GM19328 (cell line): ENCODE data around the gene MAP4K1.
A peak's percentile ranks its signal among the peaks of the same experiment; 100 is the strongest.
"Not testable (repeated sequence)": the region's sequence is repeated elsewhere in the genome, so short reads cannot be mapped to it uniquely, and the experiment has no call there.

ENCODE experiments used
- ATAC-seq: cut with Tn5 transposase; IDR thresholded peaks from one replicate; pipeline ENCODE4 v1.9.1; 2021; ENCODE audit warnings: mild to moderate bottlenecking, moderate library complexity; ENCODE audit not compliant: unreplicated experiment

The MAP4K1 gene

GRCh38 chr19:38579304-38579703 is 38.4 kb downstream of the MAP4K1 start:
- not testable (repeated sequence) for ATAC-seq

DNA sequence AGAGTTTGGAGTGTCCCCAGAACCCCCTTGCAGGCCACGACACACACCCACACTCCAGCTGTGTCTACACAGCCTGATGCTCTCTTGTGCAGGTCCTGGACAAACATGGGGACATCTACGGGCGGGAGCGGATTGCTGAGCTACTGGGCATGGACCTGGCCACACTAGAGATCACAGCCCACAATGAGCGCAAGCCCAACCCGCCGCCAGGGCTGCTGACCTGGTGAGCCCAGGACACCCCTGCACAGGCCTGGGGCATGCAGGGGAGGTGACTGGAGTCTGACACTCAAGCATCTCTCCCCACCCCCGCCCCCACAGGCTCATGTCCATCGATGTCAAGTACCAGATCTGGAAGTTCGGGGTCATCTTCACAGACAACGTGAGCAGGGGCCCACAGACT is 39.9 kb downstream of the MAP4K1 start:
- ATAC-seq = no peak

DNA sequence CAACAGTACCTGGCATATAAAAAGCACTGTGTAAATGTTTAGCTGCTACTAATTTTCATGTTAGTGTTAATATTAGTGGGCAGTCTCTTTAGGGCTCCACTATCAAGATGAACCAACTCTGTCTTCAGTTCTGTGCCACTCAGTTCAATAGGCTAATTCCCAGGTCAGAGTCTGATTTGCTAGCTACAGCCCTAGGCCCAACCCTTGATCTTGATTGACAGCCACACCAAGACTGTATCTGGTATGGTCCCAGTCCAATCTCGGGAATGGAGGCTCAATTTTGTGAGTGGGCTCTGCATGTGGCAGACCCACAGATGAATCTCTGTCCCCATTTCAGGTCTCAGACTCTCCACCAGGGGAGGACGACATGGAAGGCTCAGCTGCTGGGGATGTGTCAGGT is 46.1 kb downstream of the MAP4K1 start:
- ATAC-seq = no peak

DNA sequence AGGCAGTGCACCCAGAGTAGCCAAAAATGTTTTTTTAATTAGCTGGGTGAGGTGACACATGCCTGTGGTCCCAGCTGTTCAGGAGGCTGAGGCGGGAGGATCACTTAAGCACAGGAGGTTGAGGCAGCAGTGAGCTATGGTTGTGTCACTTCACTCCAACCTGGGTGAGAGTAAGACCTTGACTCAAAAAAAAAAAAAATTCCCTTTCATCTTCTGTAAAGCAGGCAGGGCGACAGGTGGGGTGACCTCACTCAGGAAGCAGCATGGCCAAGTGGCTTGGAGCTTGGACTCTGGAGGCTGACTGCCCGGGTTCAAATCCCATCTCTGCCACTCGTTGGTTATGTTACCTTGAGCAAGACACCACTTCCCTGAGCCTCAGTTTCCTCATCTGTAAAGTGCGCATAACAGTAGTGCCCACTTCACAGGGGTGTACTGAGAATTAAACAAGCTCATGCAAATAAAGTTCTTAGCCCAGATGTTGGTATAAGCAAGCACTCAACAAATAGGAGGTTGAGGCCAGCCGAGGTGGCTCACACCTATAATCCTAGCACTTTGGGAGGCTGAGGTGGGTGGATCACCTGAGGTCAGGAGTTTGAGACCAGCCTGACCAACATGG is 48.3 kb downstream of the MAP4K1 start:
- no peak for ATAC-seq

DNA sequence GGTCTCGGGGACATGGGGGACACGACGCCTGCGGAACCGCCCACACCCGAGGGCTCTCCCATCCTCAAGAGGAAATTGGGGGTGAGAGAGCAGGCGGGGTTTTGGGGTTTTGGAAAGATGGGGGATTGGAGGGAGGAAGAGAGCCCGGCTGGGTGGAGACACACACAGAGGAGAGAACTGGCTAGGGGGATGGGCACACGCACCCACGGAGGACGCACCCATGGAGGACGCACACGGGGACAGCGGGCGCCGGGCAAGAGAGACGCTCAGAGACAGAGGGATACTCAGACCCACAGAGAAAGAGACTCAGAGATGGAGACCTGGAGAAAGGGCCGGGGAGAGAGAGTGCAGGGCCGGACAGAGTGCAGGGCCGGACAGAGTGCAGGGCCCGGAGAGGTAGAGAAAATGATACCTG is 52.1 kb downstream of the MAP4K1 start:
- no peak for ATAC-seq

DNA sequence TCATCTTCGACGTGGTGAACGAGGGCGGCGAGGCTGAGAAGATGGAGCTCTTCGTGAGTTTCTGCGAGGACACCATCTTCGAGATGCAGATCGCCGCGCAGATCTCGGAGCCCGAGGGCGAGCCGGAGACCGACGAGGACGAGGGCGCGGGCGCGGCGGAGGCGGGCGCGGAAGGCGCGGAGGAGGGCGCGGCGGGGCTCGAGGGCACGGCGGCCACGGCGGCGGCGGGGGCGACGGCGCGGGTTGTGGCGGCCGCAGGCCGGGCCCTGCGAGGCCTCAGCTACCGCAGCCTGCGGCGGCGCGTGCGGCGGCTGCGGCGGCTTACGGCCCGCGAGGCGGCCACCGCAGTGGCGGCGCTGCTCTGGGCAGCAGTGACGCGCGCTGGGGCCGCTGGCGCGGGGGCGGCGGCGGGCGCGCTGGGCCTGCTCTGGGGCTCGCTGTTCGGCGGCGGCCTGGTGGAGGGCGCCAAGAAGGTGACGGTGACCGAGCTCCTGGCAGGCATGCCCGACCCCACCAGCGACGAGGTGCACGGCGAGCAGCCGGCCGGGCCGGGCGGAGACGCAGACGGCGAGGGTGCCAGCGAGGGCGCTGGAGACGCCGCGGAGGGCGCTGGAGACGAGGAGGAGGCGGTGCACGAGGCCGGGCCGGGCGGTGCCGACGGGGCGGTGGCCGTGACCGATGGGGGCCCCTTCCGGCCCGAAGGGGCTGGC is 52.6 kb downstream of the MAP4K1 start:
- ATAC-seq = no peak

- ATAC-seq = no peak
These were observed 54.3 kb downstream of the MAP4K1 start for GRCh38 chr19:38563475-38563874.

DNA sequence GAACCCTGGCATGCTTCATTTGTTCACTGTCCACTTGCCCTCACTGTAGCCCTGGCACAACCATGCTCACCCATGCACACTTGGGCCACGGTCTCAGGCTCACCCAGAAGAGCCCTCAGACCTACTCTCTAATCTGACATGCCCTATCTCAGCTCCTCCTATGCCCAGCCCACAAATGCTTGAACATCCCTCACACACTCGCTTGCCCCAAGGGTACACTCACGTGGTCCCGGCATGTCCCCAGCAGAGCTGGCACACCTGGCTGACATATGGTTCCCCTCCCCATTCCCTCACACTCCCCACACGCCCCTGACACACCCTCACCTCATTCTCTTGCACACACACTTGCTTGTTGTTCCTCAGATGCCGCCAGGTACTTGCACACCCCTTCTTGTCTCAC is 55.7 kb downstream of the MAP4K1 start:
- no peak for ATAC-seq

DNA sequence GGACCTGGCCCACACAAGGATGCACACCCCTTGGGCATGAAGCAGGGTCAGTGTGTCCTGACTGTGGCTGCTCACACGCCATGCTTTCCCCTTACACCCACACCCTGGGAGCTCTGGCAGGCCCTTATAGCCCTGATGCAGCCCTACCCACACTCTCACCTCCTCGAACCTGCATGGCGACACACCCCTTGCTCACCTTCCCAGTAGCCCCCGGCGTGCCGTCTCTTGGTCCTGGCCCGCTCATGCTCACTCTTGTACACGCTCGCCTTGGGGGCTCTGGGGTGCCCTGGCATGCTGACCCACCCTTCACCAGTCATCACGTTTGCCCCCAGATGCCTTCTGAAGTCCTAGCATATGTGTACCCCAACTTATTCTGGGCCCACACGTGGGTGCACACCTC is 56.1 kb downstream of the MAP4K1 start:
- no peak for ATAC-seq

DNA sequence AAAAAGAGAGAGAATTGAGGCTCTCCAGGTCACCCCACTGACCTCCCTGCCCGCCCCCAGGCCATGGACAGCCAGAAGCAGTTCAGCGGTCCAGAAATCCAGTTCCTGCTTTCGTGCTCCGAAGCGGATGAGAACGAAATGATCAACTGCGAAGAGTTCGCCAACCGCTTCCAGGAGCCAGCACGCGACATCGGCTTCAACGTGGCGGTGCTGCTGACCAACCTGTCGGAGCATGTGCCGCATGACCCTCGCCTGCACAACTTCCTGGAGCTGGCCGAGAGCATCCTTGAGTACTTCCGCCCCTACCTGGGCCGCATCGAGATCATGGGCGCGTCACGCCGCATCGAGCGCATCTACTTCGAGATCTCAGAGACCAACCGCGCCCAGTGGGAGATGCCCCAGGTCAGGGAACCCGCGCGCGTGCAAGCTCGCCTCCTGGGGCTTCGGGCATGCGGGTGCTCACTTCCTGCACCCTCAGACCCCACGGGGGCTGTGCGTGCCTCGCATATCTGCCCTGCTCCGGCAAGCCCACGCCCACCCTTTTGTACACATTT is 56.6 kb downstream of the MAP4K1 start:
- no peak for ATAC-seq

DNA sequence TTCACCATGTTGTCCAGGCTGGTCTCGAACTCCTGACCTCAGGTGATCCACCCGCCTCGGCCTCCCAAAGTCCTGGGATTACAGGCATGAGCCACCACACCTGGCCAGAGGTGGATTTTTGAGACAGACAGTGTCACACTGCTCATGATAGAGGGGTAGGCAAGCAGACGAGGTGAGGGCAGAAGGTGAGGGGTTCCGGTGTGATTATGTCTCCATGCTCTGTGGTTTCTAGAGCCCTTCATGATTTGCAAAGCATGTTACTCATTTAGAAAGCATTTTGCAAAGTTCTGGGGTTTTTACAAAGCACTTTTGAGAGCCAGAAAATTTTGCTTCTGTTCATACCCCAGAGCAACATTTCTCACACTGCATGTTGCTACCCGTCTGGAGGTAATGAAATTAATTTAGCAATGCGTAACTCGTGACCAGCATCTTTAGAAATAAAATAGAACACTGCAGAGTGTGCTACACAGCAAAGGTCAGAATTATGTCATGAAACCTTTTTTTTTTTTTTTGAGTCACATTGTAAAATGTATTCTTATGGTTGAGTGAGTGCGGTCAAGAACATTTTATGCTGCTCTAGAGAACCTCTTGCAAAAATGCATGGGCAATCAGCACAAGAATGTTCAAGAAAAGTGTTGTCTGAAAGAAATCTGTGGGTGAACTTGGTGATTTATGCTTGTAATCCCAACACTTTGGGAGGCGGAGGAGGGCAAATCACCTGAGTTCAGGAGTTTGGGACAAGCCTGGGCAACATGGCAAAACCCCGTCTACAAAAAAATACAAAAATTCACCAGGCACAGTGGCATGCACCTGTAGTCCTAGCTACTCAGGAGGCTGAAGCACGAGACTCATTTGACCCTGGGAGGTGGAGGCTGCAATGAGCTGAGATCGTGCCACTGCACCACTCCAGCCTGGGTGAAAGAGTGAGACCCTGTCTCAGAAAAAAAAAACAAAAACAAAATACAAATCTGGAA is 58.0 kb downstream of the MAP4K1 start:
- peak; percentile 52 for ATAC-seq

- ATAC-seq = not testable (repeated sequence)
These were observed 58.8 kb downstream of the MAP4K1 start for GRCh38 chr19:38558933-38559332.

DNA sequence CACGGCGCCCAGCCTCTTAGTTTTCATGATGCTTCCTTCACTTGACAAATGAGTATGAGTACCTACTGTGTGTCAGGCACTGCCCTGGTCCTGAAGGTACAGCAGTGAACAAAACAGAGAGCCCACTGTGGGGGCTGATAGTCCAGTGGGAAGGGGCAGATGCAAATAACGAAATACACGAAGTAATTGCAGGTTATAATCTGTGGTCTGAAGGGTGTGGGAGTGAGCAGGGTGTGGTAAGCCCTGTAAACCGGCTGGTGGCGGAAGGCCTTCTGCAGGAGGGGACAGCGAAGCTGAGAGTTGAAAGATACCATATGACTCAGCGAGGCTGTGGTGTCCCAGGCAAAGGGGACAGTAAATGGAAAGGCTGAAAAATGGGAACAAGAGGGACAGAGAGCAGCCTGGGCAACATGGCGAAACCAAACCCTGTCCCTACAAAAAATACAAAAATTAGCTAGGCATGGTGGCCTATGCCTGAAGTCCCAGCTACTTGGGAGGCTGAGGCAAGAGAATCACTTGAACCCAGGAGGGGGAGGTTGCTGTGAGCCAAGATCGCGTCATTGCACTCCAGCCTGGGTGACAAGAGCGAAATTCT is 60.5 kb downstream of the MAP4K1 start:
- no peak for ATAC-seq

DNA sequence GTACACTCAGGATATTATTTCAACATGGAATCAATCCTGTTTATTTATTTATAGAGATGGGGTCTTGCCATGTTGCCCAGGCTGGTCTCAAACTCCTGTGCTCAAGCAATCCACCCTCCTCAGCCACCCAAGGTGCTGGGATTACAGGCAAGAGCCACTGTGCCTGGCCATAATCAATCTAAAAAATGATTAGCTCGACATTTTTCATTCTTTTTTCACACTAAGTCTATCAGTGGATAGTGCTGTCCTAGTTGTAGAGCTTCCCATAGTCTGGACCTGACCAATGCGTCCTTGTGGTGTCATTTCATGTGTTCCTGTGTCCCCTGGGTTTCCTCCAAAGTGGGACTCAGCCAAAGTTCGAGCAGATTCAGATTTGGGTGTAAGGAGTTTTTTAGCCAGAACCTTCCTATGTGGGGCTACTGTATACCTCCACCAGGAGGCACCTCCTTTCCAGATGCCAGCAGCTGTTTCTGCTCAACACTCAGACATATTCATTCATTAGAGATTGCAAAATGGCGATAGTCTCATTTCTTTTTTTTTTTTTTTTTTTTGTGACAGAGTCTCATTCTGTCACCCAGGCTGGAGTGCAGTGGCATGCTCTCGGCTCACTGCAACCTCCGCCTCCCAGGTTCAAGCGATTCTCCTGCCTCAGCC is 61.1 kb downstream of the MAP4K1 start:
- no peak for ATAC-seq

DNA sequence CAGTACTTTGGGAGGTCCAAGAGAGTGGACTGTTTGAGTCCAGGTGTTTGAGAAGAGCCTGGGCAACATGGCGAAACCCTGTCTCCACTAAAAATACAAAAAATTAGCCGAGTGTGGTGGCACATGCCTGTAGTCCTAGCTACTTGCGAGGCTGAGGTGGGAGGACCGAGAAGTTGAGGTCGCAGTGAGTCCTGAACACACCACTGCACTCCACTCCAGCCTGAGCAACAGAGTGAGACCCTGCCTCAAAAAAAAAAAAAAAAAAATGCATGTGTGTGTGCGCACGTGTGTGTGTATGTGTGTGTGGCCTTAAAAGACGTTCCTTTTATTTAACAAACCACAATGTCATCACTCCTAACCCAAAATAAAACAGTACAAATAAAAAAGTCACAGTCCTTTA is 62.6 kb downstream of the MAP4K1 start:
- ATAC-seq = no peak

- ATAC-seq = no peak
These were observed 63.0 kb downstream of the MAP4K1 start for GRCh38 chr19:38554676-38555141.

- ATAC-seq = not testable (repeated sequence)
These were observed 64.5 kb downstream of the MAP4K1 start for GRCh38 chr19:38553239-38553638.

DNA sequence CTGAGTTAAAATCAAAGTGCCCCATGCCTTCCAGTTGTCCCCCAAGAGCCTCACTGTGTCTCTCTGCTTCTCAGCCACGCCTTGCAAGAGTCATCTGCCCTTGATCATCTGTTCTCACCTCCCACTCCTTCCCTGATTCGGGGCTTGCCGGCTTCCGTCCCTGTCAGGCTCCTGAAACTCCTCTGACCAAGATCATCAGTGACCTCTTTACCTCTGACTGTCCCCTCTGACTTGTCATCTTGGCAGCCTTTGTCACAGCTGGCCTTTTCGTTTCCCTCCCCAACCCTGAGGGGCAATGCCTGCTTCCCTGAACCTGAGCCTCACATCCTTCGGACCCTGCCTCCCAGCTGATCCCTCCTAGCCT is 66.3 kb downstream of the MAP4K1 start:
- ATAC-seq = no peak

DNA sequence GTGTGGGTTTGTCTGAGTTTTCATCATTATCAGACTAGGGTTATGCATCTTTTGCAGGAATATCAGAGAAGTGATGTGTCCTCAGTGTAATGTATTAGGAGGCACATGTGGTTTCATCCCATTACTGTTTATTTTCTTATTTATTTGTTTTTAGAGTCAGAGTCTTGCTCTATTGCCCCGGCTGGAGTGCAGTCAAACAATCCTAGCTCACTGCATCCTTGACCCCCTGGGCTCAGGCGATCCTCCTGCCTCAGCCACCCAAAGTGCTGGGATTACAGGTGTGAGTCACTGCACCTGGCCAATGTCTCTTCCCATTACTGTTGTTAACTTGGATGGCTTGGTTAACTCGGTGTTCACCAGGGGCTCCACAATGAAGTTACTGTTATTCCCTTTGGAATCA is 67.4 kb downstream of the MAP4K1 start:
- ATAC-seq = no peak

- ATAC-seq = no peak
These were observed 67.8 kb downstream of the MAP4K1 start for GRCh38 chr19:38549942-38550341.
